Measurements from ENCODE around the gene NADK.
"Not testable (repeated sequence)": the region's sequence is repeated elsewhere in the genome, so short reads cannot be mapped to it uniquely, and the experiment has no call there.

- TF ChIP-seq POLR2A, EP300 (IDR thresholded peaks at IDR 0.05): not testable (repeated sequence)
- TF ChIP-seq, protein P1, sequence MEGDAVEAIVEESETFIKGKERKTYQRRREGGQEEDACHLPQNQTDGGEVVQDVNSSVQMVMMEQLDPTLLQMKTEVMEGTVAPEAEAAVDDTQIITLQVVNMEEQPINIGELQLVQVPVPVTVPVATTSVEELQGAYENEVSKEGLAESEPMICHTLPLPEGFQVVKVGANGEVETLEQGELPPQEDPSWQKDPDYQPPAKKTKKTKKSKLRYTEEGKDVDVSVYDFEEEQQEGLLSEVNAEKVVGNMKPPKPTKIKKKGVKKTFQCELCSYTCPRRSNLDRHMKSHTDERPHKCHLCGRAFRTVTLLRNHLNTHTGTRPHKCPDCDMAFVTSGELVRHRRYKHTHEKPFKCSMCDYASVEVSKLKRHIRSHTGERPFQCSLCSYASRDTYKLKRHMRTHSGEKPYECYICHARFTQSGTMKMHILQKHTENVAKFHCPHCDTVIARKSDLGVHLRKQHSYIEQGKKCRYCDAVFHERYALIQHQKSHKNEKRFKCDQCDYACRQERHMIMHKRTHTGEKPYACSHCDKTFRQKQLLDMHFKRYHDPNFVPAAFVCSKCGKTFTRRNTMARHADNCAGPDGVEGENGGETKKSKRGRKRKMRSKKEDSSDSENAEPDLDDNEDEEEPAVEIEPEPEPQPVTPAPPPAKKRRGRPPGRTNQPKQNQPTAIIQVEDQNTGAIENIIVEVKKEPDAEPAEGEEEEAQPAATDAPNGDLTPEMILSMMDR (IDR thresholded peaks at IDR 0.05): not testable (repeated sequence)
These were observed 72.6 kb downstream of the NADK start for GRCh38 chr1:1705623-1706022.

Data from ovary (tissue), 3 donors.